Ishikawa (cell line): ENCODE data around the gene MTARC2.

Source experiments
- CREB1 ChIP-seq: IDR thresholded peaks from 2 replicates; pipeline ENCODE4 v1.6.1; 2012; ENCODE audit warnings: low read depth
- EP300 ChIP-seq: IDR thresholded peaks from 2 replicates; pipeline ENCODE4 v1.6.1; 2012; ENCODE audit warnings: borderline replicate concordance
- RAD21 ChIP-seq: IDR thresholded peaks from 2 replicates; pipeline ENCODE4 v1.6.1; 2012; ENCODE audit warnings: low read depth
- TF ChIP-seq, protein P1 (sequence below): IDR thresholded peaks from 2 replicates; pipeline ENCODE4 v1.6.1; 2012; ENCODE audit warnings: low read depth, mild to moderate bottlenecking

DNA sequence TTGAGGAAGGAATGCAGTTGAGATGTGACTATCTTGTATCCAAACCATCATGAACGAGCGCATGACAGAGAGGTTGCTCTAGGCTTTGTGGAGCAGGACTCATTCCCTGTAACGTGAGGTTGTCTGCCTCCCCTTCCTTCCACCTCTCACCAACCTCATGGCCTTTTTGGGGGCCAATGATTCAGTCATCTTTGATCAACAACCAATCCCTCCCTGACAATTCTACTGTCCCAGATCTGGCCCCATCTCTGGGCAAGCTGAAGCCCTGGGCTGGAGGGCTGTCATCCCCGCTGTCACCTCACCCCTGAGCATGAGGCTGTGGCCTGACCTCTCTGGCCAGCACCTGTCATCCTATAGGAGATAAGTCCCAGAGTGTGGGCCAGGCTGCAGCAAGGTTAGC lies 58.3 kb downstream of the MTARC2 start:
- no peak for TF ChIP-seq EP300
- TF ChIP-seq, protein P1, sequence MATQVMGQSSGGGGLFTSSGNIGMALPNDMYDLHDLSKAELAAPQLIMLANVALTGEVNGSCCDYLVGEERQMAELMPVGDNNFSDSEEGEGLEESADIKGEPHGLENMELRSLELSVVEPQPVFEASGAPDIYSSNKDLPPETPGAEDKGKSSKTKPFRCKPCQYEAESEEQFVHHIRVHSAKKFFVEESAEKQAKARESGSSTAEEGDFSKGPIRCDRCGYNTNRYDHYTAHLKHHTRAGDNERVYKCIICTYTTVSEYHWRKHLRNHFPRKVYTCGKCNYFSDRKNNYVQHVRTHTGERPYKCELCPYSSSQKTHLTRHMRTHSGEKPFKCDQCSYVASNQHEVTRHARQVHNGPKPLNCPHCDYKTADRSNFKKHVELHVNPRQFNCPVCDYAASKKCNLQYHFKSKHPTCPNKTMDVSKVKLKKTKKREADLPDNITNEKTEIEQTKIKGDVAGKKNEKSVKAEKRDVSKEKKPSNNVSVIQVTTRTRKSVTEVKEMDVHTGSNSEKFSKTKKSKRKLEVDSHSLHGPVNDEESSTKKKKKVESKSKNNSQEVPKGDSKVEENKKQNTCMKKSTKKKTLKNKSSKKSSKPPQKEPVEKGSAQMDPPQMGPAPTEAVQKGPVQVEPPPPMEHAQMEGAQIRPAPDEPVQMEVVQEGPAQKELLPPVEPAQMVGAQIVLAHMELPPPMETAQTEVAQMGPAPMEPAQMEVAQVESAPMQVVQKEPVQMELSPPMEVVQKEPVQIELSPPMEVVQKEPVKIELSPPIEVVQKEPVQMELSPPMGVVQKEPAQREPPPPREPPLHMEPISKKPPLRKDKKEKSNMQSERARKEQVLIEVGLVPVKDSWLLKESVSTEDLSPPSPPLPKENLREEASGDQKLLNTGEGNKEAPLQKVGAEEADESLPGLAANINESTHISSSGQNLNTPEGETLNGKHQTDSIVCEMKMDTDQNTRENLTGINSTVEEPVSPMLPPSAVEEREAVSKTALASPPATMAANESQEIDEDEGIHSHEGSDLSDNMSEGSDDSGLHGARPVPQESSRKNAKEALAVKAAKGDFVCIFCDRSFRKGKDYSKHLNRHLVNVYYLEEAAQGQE: no peak
- no peak for TF ChIP-seq RAD21
- TF ChIP-seq CREB1: no peak
